Activated CD8-positive, alpha-beta memory T cell treated with anti-CD3 and anti-CD28 coated beads, Interleukin-2, amount 50 U/mL, for 1 hour (primary cell): ENCODE data around the gene DDX3X.
"Not testable (repeated sequence)": the region's sequence is repeated elsewhere in the genome, so short reads cannot be mapped to it uniquely, and the experiment has no call there.

Experiments
- DNase-seq: peaks from one replicate; pipeline ENCODE4 v3.0.0-alpha.2; 2020; ENCODE audit errors: extremely low read depth

The DDX3X gene

GRCh38 chrX:41373989-41374606 is 40.1 kb downstream of the DDX3X start:
- DNase-seq, result no peak

DNA sequence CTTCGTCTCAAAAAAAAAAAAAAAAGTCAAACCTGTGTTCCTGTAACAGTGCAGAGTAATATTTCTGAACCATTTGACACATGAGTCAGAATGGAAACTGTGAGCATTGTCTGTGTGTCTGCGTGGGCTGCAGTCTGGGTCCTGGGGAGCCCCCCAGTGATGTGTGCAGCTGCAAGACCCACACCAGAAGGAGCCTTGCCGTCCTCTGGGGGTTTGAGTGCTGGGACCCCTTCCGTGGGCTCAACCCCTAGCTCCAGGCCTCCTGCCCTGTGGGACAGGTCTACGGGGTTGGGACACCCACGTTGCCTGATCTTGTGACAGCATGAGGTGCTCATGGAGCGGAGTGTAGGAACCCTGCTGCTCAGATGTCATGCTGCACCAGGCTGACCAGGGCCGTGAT is 43.7 kb downstream of the DDX3X start:
- no peak for DNase-seq

DNA sequence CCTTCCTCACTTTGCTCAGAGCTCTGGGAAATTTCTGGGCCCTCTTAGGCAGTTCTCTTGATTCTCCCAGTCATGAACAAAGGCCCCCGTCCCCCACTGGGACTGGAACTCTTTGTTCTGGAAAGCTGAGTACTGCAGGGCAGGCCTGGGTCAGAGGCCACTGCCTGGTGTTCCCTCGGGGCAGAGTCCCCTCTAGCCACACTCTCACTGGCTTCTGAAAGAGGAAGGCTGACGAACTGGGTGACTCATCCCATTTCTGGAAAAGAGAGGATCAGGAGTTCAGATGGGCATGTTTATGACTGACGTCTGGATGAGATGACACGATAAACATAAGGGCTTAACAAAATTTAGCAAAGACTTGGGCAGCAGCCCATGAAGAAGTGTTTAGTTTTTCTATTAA is 47.7 kb downstream of the DDX3X start:
- no peak for DNase-seq

GRCh38 chrX:41382714-41383645 is 49.0 kb downstream of the DDX3X start:
- no peak for DNase-seq

- DNase-seq, result no peak
Measured at GRCh38 chrX:41384051-41384705, 50.2 kb downstream of the DDX3X start.

DNA sequence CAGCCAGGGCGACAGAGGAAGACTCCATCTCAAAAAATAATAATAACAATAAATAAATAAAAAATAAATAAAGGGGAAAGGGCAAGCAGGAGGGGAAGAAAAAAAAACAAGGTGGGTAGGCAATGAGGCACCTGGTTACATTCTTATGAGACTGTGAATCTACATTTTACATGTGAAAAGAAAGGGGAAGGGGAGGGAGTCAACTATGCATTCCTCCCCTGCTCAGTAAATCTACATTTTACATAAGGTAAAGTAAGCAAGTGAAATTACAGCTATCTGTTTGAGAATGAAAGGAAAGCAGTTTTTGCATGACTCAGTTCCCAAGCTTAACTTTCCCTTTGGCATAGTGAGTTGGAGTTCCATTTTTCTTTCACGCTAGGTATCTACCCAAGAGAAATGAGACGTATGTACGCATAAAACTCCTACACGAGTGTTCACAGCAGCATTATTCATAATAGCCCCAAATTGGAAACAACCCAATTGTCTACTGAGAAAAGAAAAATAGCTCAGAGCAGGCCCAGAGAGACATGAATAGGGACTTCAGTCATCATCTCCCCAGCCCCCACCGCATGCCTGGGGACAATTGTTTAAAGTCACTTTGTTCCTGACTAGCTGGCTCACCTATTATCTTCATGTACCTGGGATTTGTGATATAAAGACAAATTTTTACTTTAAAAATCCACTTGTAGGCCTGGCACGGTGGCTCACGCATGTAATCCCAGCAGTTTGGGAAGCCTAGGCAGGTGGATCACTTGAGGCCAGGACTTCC is 52.4 kb downstream of the DDX3X start:
- DNase-seq, result no peak

DNA sequence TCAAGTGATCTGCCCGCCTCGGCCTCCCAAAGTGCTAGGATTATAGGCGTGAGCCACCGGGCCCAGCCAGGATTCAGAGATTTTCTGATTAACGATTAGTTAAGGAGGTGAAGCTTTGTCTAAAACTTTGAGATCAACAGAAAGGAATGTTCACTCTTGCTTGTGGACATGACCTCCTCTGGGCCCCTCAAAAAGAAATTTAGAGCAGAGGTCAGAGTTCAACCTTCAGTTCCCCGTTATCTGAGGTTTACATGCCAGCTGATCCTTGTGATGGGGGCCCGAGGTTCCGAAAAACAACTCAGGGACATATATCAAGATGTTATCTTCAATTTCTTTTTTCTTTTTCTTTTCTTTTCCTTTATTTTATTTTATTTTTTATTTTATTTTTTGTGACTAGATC is 54.6 kb downstream of the DDX3X start:
- DNase-seq, result no peak

GRCh38 chrX:41389311-41389888 is 55.4 kb downstream of the DDX3X start:
- no peak for DNase-seq

DNA sequence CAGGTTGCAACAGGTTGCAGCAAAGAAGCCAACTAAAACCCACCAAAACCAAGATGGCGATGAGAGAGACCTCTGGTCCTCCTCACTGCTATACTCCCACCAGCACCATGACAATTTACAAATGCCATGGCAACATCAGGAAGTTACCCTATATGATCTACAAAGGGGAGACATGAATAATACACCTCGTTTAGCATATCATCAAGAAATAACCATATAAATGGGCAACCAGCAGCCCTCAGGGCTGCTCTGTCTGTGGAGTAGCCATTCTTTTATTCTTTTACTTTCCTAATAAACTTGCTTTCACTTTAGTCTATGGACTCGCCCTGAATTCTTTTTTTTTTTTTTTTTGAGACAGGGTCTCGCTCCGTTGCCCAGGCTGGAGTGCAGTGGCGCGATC is 56.6 kb downstream of the DDX3X start:
- DNase-seq, result not testable (repeated sequence)

DNA sequence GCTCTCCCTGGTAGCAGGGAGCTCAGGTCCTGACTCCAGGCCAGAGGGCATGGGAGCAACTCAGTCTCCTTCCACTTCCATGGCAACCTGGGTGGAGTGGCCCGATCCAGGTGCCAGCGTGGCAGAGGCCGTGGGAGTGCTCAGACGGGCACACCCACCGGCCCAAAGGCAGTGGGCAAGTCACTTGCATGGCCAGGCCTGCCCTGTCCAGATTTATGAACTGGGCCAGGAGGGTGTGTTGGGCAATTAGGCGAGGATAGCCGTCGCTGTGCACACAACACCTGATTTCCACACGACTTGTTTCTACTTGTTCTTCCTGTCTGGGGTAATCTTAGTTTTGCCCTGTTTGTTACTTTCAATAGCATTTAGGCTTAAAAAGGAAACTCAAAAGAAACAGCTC is 57.6 kb downstream of the DDX3X start:
- no peak for DNase-seq

DNA sequence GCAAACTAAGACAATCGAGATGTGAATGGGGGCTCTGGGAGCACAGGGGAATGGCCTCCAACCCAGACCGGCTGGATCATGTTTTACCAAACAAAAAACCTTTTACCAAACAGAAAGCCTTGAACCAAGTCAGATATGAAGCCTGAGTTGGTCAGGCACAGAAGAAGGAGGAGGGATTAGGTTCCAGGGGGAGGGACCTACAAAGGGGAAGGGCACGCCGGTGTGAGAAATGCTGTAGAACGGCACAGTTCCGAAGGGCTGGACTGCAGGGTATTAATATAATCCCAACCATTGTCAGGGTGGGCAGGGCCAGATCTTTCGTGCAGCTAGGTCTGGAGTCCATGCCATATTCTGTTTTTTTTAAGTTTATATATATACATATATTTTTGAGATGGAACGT is 60.3 kb downstream of the DDX3X start:
- DNase-seq, result no peak

GRCh38 chrX:41397219-41397618 is 63.3 kb downstream of the DDX3X start:
- DNase-seq, result no peak

- no peak for DNase-seq
Measured at GRCh38 chrX:41397768-41398167, 63.8 kb downstream of the DDX3X start.

DNA sequence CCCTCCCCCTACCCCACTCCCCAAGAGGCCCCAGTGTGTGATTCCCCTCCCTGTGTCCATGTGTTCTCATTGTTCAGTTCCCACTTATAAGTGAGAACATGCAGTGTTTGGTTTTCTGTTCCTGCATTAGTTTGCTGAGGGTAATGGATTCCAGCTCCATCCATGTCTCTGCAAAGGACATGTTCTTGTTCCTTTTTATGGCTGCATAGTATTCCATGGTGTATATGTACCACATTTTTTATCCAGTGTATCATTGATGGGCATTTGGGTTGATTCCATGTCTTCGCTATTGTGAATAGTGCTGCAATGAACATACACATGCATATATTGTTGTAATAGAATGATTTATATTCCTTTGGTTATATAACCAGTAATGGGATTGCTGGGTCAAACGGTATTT is 68.6 kb downstream of the DDX3X start:
- not testable (repeated sequence) for DNase-seq

DNA sequence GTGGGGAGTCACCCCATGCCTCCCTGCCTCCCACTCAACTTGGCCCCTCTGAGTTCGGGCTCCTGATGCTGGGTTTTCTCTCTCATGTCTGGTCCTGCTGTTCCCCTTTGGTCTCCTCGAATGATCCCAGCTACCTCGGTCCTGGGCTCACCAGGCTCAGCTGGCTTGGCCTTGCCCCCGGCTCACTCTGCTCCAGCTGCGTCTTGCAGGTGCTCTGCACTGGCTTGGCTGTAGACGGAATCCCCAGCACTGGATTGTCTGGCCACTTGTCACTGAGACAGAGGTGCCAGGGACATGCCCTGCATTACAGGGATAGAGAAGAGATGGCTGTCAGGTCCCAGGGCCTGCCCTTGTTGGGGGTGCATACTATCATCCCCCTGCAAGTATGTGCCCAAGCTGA is 71.6 kb downstream of the DDX3X start:
- DNase-seq, result no peak

DNA sequence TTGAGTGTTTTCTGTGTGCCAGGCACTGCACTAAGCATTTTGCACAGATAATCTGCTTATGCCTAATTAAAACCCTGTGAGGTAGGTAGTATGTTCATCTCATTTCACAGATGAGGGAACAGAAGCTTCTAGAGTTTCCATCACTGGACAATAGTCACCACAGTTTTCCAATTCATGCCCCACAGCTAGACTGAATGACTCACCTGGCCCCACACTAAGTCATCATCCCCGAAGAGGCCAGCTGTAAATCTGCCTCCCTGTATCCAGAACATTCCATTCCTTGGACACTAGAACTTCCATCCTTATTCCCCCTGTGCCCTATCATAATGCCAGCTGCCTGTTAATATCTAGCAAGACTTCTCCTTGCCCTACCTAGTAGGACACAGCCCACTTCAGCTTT is 72.2 kb downstream of the DDX3X start:
- DNase-seq, result no peak

DNA sequence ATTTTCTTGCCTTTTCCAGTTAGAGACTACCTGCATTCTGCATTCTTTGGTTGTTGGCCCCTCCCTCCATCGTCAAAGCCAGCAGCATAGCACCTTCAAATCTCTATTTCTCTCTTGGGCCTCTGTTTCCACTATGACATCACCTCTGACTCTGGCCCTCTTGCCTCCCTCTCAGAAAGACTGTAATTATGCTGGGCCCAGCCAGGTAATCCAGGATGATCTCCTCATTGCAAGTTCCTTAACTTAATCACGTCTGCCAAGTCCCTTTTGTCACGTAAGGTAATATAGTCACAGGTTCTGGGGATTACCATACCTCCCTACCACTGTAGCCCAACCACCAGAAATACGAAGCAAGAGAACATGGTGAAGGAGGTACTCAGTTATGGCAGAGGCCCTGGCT is 73.9 kb downstream of the DDX3X start:
- no peak for DNase-seq

DNA sequence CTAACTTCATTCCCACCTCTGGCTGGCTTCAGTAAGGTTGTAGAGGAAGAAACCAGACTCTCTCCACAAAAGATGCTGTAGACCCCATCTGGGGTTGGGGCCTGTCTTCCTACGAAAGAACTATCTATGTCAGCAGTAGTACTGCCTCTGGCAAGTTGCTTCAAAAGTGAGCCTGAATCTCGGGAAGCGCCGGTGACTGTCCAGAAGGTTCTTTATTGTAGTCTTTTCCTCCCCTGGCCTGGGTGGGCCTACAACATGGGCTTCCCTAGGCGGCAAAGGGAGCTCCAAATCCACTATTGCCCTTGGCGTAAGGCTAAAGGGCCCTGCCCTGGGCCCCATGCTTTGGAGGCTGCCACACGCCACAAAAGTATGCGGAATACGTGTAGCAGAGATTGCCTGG is 74.6 kb downstream of the DDX3X start:
- DNase-seq, result no peak

DNA sequence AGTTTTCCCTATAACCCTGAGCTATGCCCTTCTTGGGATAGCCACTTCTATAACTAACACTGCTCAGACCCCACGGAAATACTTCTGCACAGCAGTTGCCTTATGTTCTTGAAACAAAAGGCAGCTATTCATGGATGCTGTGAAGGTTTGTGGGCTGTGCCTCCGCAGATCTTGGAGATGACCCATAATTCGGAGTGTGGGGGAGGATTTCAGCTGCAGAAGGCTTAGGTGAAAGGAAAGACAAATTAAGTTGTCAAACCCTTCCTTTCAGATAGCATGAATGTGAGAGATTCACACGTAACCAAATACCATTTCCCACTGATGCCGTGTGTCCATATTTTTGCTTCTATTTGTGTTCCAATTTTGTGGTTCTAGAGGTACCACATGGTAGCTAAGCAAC is 75.0 kb downstream of the DDX3X start:
- no peak for DNase-seq

- DNase-seq, result not testable (repeated sequence)
Measured at GRCh38 chrX:41411222-41411621, 77.3 kb downstream of the DDX3X start.

GRCh38 chrX:41412261-41413081 is 78.5 kb downstream of the DDX3X start:
- DNase-seq, result no peak
